ENCODE data around the gene SP6.

SP6 gene

DNA sequence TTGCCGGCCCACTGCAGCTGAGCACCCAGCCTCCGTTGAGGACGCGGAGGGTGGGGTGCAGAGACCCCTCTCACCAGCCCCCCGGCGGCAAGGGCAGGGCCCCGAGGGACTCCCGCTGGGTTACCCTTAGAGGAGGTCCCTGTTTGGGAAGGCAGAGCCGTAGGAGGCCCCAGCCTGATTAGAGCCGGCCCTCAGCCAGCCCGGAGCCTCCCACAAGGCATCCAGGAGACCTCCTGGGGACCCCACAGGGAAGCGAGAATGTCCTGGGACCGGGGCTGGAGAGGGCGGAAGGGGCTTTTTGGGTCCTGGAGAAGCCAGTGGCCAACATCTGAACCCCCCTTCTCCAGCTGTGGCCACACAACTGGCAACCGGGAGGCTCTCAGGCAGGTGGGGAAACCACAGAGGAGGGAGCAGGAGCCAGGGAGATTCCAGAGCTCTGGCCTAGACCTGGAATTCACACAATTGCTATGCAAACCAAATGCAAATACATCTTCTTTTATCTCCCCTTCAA lies 21.7 kb upstream of the SP6 start:
- no peak overlapping the region for H3K4me3 ChIP-seq (replicated peaks; ENCODE audit: low read depth, low read length)
- DNase-seq (ENCODE audit: low read depth), result no peak
- TF ChIP-seq, protein P1, sequence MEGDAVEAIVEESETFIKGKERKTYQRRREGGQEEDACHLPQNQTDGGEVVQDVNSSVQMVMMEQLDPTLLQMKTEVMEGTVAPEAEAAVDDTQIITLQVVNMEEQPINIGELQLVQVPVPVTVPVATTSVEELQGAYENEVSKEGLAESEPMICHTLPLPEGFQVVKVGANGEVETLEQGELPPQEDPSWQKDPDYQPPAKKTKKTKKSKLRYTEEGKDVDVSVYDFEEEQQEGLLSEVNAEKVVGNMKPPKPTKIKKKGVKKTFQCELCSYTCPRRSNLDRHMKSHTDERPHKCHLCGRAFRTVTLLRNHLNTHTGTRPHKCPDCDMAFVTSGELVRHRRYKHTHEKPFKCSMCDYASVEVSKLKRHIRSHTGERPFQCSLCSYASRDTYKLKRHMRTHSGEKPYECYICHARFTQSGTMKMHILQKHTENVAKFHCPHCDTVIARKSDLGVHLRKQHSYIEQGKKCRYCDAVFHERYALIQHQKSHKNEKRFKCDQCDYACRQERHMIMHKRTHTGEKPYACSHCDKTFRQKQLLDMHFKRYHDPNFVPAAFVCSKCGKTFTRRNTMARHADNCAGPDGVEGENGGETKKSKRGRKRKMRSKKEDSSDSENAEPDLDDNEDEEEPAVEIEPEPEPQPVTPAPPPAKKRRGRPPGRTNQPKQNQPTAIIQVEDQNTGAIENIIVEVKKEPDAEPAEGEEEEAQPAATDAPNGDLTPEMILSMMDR (IDR thresholded peaks at IDR 0.05; ENCODE audit: low read length, missing control alignments), result no peak

DNA sequence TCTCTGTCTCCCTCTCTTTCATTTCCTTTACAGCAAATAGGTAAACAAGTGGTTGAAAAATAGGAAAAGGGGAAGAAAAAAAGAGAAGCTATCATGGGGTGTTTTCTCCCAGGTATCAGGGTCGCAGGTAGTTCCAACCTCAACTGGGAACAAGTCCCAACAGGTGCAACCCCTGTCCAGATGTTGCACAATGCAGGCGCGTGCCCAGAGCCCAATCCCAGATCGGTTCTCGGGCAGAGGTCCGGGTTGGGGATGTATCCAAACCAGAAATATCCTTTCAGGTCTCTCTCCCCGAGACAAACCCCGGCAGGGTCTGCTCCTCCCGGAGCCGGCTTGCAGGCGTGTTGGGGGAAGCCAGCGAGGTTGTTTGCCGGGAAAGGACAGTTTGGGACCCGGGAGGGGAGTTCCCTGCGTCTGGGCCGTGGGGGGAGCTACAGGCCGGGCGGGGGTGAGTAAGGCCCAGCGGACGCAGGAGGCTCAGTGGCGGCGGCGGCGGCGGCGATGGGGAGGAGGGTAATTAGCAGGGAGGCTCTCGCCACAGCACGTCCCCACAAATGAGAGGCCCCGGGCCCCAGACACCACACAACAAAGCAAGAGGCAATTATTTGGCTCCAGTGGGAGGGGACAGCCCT lies 21.2 kb upstream of the SP6 start:
- TF ChIP-seq, protein P1 (IDR thresholded peaks at IDR 0.05; ENCODE audit: low read length, missing control alignments), result no peak
- H3K4me3 ChIP-seq (replicated peaks; ENCODE audit: low read depth, low read length), result no peak overlapping the region
- no peak for DNase-seq (ENCODE audit: low read depth)

DNA sequence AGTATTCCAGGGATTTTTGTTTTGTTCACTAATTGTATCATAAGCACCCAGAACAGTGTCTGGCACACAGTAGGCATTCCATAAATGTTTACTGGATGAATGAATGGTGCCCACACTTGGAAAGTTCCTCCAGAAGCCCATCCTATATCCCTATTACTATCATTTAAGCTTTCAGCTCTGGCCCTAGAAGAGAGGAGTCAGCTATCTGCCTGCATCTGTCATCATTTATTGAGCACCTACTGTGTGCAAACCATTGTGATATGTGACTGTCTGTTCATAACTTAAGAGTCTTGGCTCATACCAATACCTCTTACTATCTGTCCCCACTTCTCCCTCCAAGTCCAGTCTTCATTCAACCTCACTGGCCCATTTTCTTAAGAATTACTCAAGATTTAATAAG lies 20.1 kb upstream of the SP6 start:
- H3K4me3 ChIP-seq (replicated peaks; ENCODE audit: low read depth, low read length), result no peak overlapping the region
- DNase-seq (ENCODE audit: low read depth), result no peak
- TF ChIP-seq, protein P1 (IDR thresholded peaks at IDR 0.05; ENCODE audit: low read length, missing control alignments), result no peak

DNA sequence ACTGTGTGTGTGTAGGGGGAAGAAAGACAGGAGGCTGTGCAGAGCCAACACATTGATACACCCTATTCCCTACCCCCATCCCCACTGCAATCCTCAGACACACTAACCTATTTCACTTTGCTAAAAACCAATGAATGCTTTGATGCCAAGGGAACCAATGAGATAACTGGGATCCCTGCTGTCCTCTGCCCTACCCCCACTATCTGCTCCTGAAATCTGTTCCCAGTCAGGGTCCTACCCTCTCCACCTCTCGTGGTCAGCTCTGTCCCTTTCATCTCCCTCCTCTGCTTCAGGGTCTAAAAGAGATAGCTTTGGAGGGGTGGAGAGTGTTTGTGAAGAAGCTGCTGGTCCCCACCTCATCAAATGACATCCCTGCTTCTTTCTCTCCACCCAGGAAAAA lies 19.1 kb upstream of the SP6 start:
- TF ChIP-seq, protein P1 (IDR thresholded peaks at IDR 0.05; ENCODE audit: low read length, missing control alignments), result no peak
- DNase-seq (ENCODE audit: low read depth), result no peak
- no peak overlapping the region for H3K4me3 ChIP-seq (replicated peaks; ENCODE audit: low read depth, low read length)

DNA sequence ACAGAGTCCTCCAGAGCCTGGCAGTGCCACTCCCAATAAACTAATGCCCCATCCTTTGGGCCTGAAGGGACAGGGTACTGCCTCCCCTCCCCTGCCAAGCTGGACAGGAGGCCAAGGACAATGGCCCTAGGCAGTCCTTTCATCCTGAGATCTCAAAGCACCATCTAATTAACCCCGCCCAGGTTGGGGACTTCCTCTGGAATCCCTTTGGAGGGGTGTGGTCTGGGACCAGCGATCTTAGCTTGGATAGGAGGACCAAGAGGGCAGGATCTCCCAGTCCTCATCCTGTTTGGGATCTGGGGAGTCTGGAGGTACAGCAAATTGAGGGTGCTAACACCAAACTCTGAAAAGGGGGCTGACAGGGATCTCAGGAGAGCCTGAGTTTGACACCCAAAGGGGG lies 18.2 kb upstream of the SP6 start:
- no peak overlapping the region for H3K4me3 ChIP-seq (replicated peaks; ENCODE audit: low read depth, low read length)
- TF ChIP-seq, protein P1 (IDR thresholded peaks at IDR 0.05; ENCODE audit: low read length, missing control alignments), result no peak
- DNase-seq (ENCODE audit: low read depth), result no peak

DNA sequence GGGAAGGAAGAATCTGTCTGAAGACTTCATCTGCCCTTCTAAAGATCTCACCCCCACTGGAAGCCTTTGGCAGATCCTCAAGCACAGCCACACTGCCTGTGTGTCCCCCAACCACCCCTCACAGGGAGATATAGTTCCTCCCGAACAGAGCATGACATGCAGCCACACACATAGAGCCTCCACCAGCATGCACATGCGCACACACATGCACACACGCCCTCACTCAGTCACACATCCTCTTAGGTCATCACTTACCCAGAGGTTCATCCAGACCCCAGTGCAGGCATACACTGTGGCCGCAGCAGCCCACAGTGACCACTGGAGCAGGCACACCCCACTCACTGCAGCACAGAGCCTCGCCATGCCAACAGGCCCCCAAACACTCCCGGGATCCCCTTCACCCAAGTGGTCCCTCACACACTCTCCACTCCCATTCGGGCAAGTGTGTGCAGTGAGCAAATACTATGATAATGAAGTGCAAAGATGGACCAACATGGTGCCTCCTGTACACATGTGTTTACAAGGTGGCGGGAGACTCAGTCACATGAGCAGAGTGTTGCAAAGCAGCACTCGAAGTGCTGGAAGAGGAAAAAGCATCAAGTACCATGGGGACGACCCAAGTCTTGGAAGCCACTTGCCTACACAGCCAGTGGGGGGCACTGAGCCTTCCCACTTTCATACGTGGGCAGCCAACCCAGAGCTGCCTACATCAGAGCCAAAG lies 17.0 kb upstream of the SP6 start:
- DNase-seq (ENCODE audit: low read depth), result no peak

More for the DNA sequence above, 17.0 kb upstream of the SP6 start:
- TF ChIP-seq, protein P1 (IDR thresholded peaks at IDR 0.05; ENCODE audit: low read length, missing control alignments), result no peak
- H3K4me3 ChIP-seq (replicated peaks; ENCODE audit: low read depth, low read length), result no peak overlapping the region
